ENCODE measurements around the gene HACD4.

DNA sequence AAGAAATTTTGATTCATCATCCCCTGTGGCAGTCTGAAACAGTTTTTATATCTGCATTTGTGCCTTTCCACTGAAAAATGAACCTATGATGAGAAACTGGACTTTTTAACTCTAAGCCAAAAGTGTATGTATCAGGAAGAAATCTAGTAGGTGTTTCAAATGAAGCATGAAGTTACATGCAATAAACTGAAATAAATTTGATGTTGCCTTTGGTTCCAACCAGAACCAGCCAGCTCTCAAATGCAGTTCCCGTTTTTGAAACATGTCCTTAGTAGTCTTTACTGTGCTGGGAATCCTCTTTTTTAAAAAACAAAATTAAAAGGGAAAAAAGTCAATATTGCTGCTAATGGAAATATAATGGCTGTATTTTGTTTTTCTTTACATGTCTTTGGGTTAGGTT is 43.9 kb downstream of the HACD4 start:
- TF ChIP-seq EZH2phosphoT487 (IDR thresholded peaks at IDR 0.05; ENCODE audit: unreplicated experiment) (no peak), JUNB (IDR thresholded peaks at IDR 0.05; ENCODE audit: unreplicated experiment) (no peak), EZH2 (IDR thresholded peaks at IDR 0.05; ENCODE audit: low read depth, unreplicated experiment) (no peak), POLR2AphosphoS5 (IDR thresholded peaks at IDR 0.05; ENCODE audit: low read depth) (no peak), REST (IDR thresholded peaks at IDR 0.05; ENCODE audit: unreplicated experiment) (no peak), CREB1 (CRISPR knock-in tag; IDR thresholded peaks at IDR 0.05; ENCODE audit: low read depth) (no peak), ZNF114 (CRISPR knock-in tag; IDR thresholded peaks at IDR 0.05) (no peak), STAT1 (IDR thresholded peaks at IDR 0.05; ENCODE audit: unreplicated experiment) (no peak), NANOG (IDR thresholded peaks at IDR 0.05; ENCODE audit: borderline replicate concordance) (no peak), ETS1 (IDR thresholded peaks at IDR 0.05) (no peak)
- TF ChIP-seq, protein P1, sequence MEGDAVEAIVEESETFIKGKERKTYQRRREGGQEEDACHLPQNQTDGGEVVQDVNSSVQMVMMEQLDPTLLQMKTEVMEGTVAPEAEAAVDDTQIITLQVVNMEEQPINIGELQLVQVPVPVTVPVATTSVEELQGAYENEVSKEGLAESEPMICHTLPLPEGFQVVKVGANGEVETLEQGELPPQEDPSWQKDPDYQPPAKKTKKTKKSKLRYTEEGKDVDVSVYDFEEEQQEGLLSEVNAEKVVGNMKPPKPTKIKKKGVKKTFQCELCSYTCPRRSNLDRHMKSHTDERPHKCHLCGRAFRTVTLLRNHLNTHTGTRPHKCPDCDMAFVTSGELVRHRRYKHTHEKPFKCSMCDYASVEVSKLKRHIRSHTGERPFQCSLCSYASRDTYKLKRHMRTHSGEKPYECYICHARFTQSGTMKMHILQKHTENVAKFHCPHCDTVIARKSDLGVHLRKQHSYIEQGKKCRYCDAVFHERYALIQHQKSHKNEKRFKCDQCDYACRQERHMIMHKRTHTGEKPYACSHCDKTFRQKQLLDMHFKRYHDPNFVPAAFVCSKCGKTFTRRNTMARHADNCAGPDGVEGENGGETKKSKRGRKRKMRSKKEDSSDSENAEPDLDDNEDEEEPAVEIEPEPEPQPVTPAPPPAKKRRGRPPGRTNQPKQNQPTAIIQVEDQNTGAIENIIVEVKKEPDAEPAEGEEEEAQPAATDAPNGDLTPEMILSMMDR (conservative IDR thresholded peaks at IDR 0.05; ENCODE audit: low read depth in 2 of 2): no peak

Measured in GM23338 (cell line).